H9 (cell line): Measurements from ENCODE around the gene FERMT1. TPM values are rescaled to one million over a fixed set of nuclear protein-coding genes. Genes with fewer than 3 reads are reported as not detected.

Experiments used
- DNase-seq: peaks from one replicate; pipeline ENCODE4 v3.0.0-alpha.2; 2017
- H2AFZ ChIP-seq: one replicate; pipeline ENCODE4 v1.6.1; 2013; ENCODE audit warnings: mild to moderate bottlenecking, low read length, control low read depth, moderate library complexity
- H2AK5ac ChIP-seq: 2 replicates; pipeline ENCODE4 v1.6.1; 2013; ENCODE audit warnings: low read length, control low read depth, mixed read lengths; ENCODE audit not compliant: insufficient read length
- H2BK120ac ChIP-seq: one replicate; pipeline ENCODE4 v1.6.1; 2013; ENCODE audit warnings: low read depth, mild to moderate bottlenecking, low read length, control low read depth, inconsistent platforms; ENCODE audit not compliant: poor library complexity, severe bottlenecking
- H2BK12ac ChIP-seq: 2 replicates; pipeline ENCODE4 v1.6.1; 2013; ENCODE audit warnings: low read length, control low read depth, mixed read lengths, low read depth; ENCODE audit not compliant: insufficient read length
- H2BK15ac ChIP-seq: 2 replicates; pipeline ENCODE4 v1.6.1; 2013; ENCODE audit warnings: low read depth, low read length, control low read depth
- H2BK20ac ChIP-seq: one replicate; pipeline ENCODE4 v1.6.1; 2013; ENCODE audit warnings: low read depth, mild to moderate bottlenecking, low read length, control low read depth, inconsistent platforms; ENCODE audit not compliant: poor library complexity, severe bottlenecking
- H2BK5ac ChIP-seq: 2 replicates; pipeline ENCODE4 v1.6.1; 2013; ENCODE audit warnings: low read length, control low read depth, mixed read lengths; ENCODE audit not compliant: insufficient read length
- H3K14ac ChIP-seq: 2 replicates; pipeline ENCODE4 v1.6.1; 2013; ENCODE audit warnings: low read length, control low read depth; ENCODE audit not compliant: insufficient read depth
- H3K18ac ChIP-seq: 2 replicates; pipeline ENCODE4 v1.6.1; 2013; ENCODE audit warnings: low read depth, mild to moderate bottlenecking, mixed read lengths, low read length, control low read depth; ENCODE audit not compliant: insufficient read length
- H3K23ac ChIP-seq: 2 replicates; pipeline ENCODE4 v1.6.1; 2013; ENCODE audit warnings: low read length, control low read depth, mixed read lengths, low read depth; ENCODE audit not compliant: insufficient read length
- H3K23me2 ChIP-seq: 2 replicates; pipeline ENCODE4 v1.6.1; 2013; ENCODE audit warnings: low read depth, mild to moderate bottlenecking, mixed read lengths, low read length, control low read depth; ENCODE audit not compliant: insufficient read length, poor library complexity, severe bottlenecking
- H3K27ac ChIP-seq: 2 replicates; pipeline ENCODE4 v1.5.1; 2013; ENCODE audit warnings: low read length, control low read depth, mixed read lengths, low read depth; ENCODE audit not compliant: insufficient read length
- H3K27me3 ChIP-seq: 2 replicates; pipeline ENCODE4 v1.6.1; 2013; ENCODE audit warnings: low read length, control low read depth, inconsistent platforms; ENCODE audit not compliant: insufficient read depth
- H3K4ac ChIP-seq: 2 replicates; pipeline ENCODE4 v1.6.1; 2013; ENCODE audit warnings: low read depth, mild to moderate bottlenecking, control low read depth, inconsistent platforms, low read length, moderate library complexity
- H3K4me1 ChIP-seq: 2 replicates; pipeline ENCODE4 v1.6.1; 2013; ENCODE audit warnings: low read length, control low read depth, inconsistent platforms; ENCODE audit not compliant: insufficient read depth
- H3K4me2 ChIP-seq: 2 replicates; pipeline ENCODE4 v1.6.1; 2013; ENCODE audit warnings: low read length, control low read depth, mixed read lengths; ENCODE audit not compliant: insufficient read length, insufficient read depth
- H3K56ac ChIP-seq: 2 replicates; pipeline ENCODE4 v1.6.1; 2013; ENCODE audit warnings: low read depth, mild to moderate bottlenecking, mixed read lengths, low read length, control low read depth; ENCODE audit not compliant: insufficient read length
- H3K79me1 ChIP-seq: 2 replicates; pipeline ENCODE4 v1.6.1; 2013; ENCODE audit warnings: low read depth, mild to moderate bottlenecking, moderate library complexity, low read length, control low read depth, inconsistent platforms; ENCODE audit not compliant: insufficient read depth, poor library complexity, severe bottlenecking
- H3K79me2 ChIP-seq: 2 replicates; pipeline ENCODE4 v1.6.1; 2013; ENCODE audit warnings: low read length, control low read depth, inconsistent platforms; ENCODE audit not compliant: insufficient read depth
- H3K9ac ChIP-seq: 2 replicates; pipeline ENCODE4 v1.6.1; 2013; ENCODE audit warnings: low read length, control low read depth, mixed read lengths; ENCODE audit not compliant: insufficient read length; ENCODE audit errors: extremely low read depth
- H3K9me3 ChIP-seq: one replicate; pipeline ENCODE4 v1.6.1; 2013; ENCODE audit warnings: low read depth, low read length, inconsistent platforms; ENCODE audit not compliant: control insufficient read depth
- H3T11ph ChIP-seq: one replicate; pipeline ENCODE4 v1.6.1; 2013; ENCODE audit warnings: mild to moderate bottlenecking, low read length, control low read depth, inconsistent platforms
- H4K20me1 ChIP-seq: one replicate; pipeline ENCODE4 v1.6.1; 2013; ENCODE audit not compliant: control insufficient read depth, insufficient read length, insufficient read depth
- H4K5ac ChIP-seq: 2 replicates; pipeline ENCODE4 v1.6.1; 2013; ENCODE audit warnings: low read depth, mild to moderate bottlenecking, mixed read lengths, low read length, control low read depth; ENCODE audit not compliant: insufficient read length
- H4K8ac ChIP-seq: replicated peaks from 2 replicates; pipeline ENCODE4 v1.6.1; 2013; ENCODE audit warnings: low read length, control low read depth, mixed read lengths, low read depth; ENCODE audit not compliant: insufficient read length
- H4K91ac ChIP-seq: 2 replicates; pipeline ENCODE4 v1.6.1; 2013; ENCODE audit warnings: low read depth, mild to moderate bottlenecking, moderate library complexity, mixed read lengths, low read length, control low read depth; ENCODE audit not compliant: insufficient read length
- H3K27ac Mint-ChIP-seq, 3 experiments: 2 replicates in 2 of 3; 3 replicates in 1 of 3; pipeline ENCODE4 v1.8.0; 2020 to 2021; ENCODE audit warnings: mixed read lengths in 3 of 3, mild to moderate bottlenecking in 1 of 3, moderate library complexity in 1 of 3
- H3K27me3 Mint-ChIP-seq: 2 replicates; pipeline ENCODE4 v1.8.0; 2021; ENCODE audit warnings: low read depth, mild to moderate bottlenecking, moderate library complexity, mixed read lengths
- H3K36me3 Mint-ChIP-seq, 3 experiments: 2 replicates in 2 of 3; 3 replicates in 1 of 3; pipeline ENCODE4 v1.8.0; 2020 to 2021; ENCODE audit warnings: low read depth in 3 of 3, mixed read lengths in 3 of 3; ENCODE audit not compliant: insufficient read depth in 1 of 3
- H3K4me1 Mint-ChIP-seq, 2 experiments: 2 replicates each; pipeline ENCODE4 v1.8.0; 2020; ENCODE audit warnings: mixed read lengths in 2 of 2
- H3K4me3 Mint-ChIP-seq, 2 experiments: 2 replicates in 1 of 2; 3 replicates in 1 of 2; pipeline ENCODE4 v1.8.0; 2020 to 2021; ENCODE audit warnings: mild to moderate bottlenecking in 2 of 2, mixed read lengths in 2 of 2, moderate library complexity in 1 of 2
- H3K9me3 Mint-ChIP-seq, 2 experiments: 2 replicates in 1 of 2; 3 replicates in 1 of 2; pipeline ENCODE4 v1.8.0; 2020; ENCODE audit warnings: mild to moderate bottlenecking in 2 of 2, mixed read lengths in 2 of 2, moderate library complexity in 1 of 2
- CTCF ChIP-seq: fragments of 200-600 bp; sonication (generic); conservative IDR thresholded peaks from 3 replicates; pipeline ENCODE4 v1.8.0; 2021; ENCODE audit warnings: antibody characterized with exemption, mild to moderate bottlenecking
- WGBS: extraction: QIAGEN DNeasy Blood & Tissue Kit; methylation state at CpG from one replicate; pipeline ENCODE4 v1.1.7; 2013; ENCODE audit warnings: missing lambda C conversion rate, low lambda C conversion rate, mixed read lengths; ENCODE audit not compliant: insufficient read length; ENCODE audit errors: extremely low coverage; 5-methylcytosine and 5-hydroxymethylcytosine counted together
- total RNA-seq: library from RNA; stranded (reverse); gene quantifications from 2 replicates; pipeline ENCODE4 v1.2.1, GENCODE V29; 2021

The FERMT1 gene
- total RNA-seq, 1 experiment from 2014 or later = 9.6 TPM

- H3K36me3 Mint-ChIP-seq = peaks cover 77 to 81% (median 79%) of the 10 kb centered on the region in 3 experiments
These were observed 8.1 kb downstream of the FERMT1 start for GRCh38 chr20:6114696-6115095.

More at GRCh38 chr20:6114696-6115095, 8.1 kb downstream of the FERMT1 start:
- Mint-ChIP-seq H3K4me3 (no peak overlapping the region), H3K9me3 (peaks cover 26 to 27% of the 10 kb centered on the region in 2 experiments), H3K4me1 (peaks cover 7 to 8% of the 10 kb centered on the region in 2 experiments), H3K27me3 (no peaks in the 10 kb centered on the region), H3K27ac (no peak overlapping the region)
- Histone ChIP-seq H2BK120ac (no peak overlapping the region), H4K91ac (no peak overlapping the region), H3K27me3 (no peaks in the 10 kb centered on the region), H3K23me2 (no peaks in the 10 kb centered on the region), H2BK5ac (no peak overlapping the region), H3K4ac (no peak overlapping the region), H3K4me1 (peaks cover 3% of the 10 kb centered on the region), H3K79me2 (no peaks in the 10 kb centered on the region), H2BK12ac (no peak overlapping the region), H2AK5ac (no peak overlapping the region), H3K56ac (no peak overlapping the region), H4K5ac (no peak overlapping the region), H3T11ph (no peak overlapping the region), H3K79me1 (no peaks in the 10 kb centered on the region), H3K4me2 (no peak overlapping the region), H4K20me1 (no peaks in the 10 kb centered on the region), H3K9ac (no peak overlapping the region), H2AFZ (no peak overlapping the region), H4K8ac (no peak overlapping the region), H3K27ac (no peak overlapping the region), H3K14ac (no peak overlapping the region), H2BK20ac (no peak overlapping the region), H2BK15ac (no peak overlapping the region), H3K23ac (no peak overlapping the region), H3K18ac (no peak overlapping the region), H3K9me3 (peaks cover 22% of the 10 kb centered on the region)
- WGBS = no CpG with 5 or more reads among the region's 1 CpG
- TF ChIP-seq CTCF = no peak
- no peak for DNase-seq
